Measurements from ENCODE around the gene FAM131B.

Gene FAM131B

DNA sequence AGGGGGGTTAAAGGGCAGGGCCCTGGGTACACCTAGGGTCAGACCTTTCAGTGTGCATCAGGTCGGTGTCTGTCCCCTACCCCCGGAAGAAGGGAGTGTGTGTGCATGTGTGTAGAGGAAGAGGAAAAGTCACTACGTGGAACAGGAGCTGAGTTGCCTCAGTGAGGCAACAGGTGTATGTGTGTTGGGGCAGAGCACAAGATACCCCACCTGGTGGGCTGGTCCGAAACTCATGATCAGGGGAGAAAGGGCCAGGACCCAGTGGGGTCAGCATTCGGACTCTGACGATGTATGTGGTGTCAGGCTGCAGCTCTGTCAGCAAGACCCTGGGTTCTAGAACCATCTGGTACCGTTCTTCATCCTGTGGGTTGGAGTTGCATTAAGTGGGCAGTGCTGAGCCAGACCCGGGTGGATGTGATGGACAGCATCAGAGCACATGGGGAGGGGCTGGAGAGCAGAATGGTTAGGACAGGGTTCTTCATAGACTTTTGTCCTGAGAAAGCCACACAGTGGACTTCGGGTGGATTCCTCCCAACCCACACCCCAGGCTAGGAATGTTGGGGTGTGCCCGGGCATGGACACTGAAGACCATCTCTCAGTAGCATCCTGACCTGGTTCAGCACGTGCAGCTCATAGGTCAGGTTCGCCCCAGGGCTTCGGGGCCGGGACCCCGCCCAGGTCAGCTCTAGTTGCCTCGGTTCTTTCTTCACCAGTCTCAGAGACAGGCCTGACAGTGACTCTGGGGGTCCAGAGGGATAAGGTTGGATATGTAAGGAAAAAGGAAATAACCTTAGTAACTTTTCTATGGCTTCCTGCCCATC is 35.4 kb upstream of the FAM131B start:
- Histone ChIP-seq H3F3A (ENCODE audit: control insufficient read depth, insufficient read depth) (no peaks in the 10 kb centered on the region), H3K9me2 (replicated peaks; ENCODE audit: control insufficient read depth, low read length) (no peaks in the 10 kb centered on the region), H3K4me1 (ENCODE audit: control insufficient read depth, low read length) (no peaks in the 10 kb centered on the region), H3K27me3 (ENCODE audit: control insufficient read depth, low read length) (peaks cover 10% of the 10 kb centered on the region; the same call in 1 of the 2 replicates), H3K9me3 (ENCODE audit: control insufficient read depth, insufficient read depth, low read length) (no peaks in the 10 kb centered on the region), H3K27ac (ENCODE audit: low read depth, low read length) (no peak overlapping the region), H4K20me1 (ENCODE audit: control insufficient read depth, insufficient read depth, low read depth, low read length) (no peaks in the 10 kb centered on the region), H3K4me3 (ENCODE audit: low read length) (no peak overlapping the region), H3K4me2 (ENCODE audit: low read length) (no peak overlapping the region), H3K79me2 (ENCODE audit: control insufficient read depth, low read length) (no peaks in the 10 kb centered on the region), H3K36me3 (ENCODE audit: control insufficient read depth, low read length) (no peaks in the 10 kb centered on the region)
- TF ChIP-seq, protein P1, sequence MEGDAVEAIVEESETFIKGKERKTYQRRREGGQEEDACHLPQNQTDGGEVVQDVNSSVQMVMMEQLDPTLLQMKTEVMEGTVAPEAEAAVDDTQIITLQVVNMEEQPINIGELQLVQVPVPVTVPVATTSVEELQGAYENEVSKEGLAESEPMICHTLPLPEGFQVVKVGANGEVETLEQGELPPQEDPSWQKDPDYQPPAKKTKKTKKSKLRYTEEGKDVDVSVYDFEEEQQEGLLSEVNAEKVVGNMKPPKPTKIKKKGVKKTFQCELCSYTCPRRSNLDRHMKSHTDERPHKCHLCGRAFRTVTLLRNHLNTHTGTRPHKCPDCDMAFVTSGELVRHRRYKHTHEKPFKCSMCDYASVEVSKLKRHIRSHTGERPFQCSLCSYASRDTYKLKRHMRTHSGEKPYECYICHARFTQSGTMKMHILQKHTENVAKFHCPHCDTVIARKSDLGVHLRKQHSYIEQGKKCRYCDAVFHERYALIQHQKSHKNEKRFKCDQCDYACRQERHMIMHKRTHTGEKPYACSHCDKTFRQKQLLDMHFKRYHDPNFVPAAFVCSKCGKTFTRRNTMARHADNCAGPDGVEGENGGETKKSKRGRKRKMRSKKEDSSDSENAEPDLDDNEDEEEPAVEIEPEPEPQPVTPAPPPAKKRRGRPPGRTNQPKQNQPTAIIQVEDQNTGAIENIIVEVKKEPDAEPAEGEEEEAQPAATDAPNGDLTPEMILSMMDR (IDR thresholded peaks at IDR 0.05; ENCODE audit: low read depth, low read length, poor library complexity, severe bottlenecking), result no peak
- no peak for TF ChIP-seq EZH2phosphoT487 (IDR thresholded peaks at IDR 0.05; ENCODE audit: borderline replicate concordance, low read length)

DNA sequence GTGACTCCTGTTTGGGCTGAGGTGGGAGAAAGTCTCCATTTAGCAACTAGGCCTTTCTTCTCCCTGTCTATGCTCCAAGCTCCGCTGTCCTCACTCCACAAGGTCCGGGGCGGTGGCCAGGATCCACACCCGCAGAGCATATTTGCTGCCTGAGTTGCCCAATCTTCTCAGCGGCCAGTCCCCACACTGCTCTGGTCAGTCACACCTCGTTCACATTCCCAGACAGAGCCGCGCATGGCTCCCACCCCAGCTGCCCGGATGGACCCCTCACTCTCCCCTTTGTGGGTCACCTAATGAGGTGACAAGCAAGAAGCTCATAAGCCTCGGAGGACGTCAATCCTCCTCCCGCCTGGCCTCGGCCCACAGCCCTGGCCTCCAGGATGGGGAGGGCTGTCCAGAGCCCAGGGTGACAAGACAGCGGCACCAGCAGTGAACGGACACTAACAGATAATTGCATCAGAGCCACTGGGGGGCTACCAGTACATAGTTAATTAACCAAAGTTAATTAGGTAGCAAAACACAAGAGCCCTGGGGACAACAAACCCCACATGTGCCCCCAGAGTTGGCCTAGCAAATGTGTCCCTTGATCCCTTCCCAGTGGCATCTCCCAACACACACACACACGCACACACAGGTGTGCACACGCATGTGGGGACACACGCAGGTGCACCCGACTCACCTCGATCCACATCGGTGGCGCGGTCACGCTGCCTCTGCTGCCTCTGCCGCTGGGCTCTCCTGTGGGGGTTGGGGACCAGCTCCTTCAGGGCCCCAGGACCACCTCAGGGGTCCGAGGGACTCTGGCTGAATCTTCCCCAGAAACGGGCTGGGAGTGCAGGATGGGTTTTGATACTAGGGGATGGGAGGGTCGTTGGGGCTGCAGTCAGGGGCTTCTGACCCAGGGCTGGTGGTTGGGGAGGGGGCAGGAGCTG is 34.4 kb upstream of the FAM131B start:
- Histone ChIP-seq H3F3A (ENCODE audit: control insufficient read depth, insufficient read depth) (no peaks in the 10 kb centered on the region), H4K20me1 (ENCODE audit: control insufficient read depth, insufficient read depth, low read depth, low read length) (no peaks in the 10 kb centered on the region), H3K9me3 (ENCODE audit: control insufficient read depth, insufficient read depth, low read length) (no peaks in the 10 kb centered on the region), H3K27me3 (ENCODE audit: control insufficient read depth, low read length) (peaks cover 3% of the 10 kb centered on the region; the same call in 1 of the 2 replicates), H3K27ac (ENCODE audit: low read depth, low read length) (no peak overlapping the region), H3K4me1 (ENCODE audit: control insufficient read depth, low read length) (no peaks in the 10 kb centered on the region), H3K4me3 (ENCODE audit: low read length) (no peak overlapping the region), H3K79me2 (ENCODE audit: control insufficient read depth, low read length) (no peaks in the 10 kb centered on the region), H3K9me2 (replicated peaks; ENCODE audit: control insufficient read depth, low read length) (no peaks in the 10 kb centered on the region), H3K4me2 (ENCODE audit: low read length) (no peak overlapping the region), H3K36me3 (ENCODE audit: control insufficient read depth, low read length) (no peaks in the 10 kb centered on the region)
- no peak for TF ChIP-seq EZH2phosphoT487 (IDR thresholded peaks at IDR 0.05; ENCODE audit: borderline replicate concordance, low read length)
- TF ChIP-seq, protein P1 (IDR thresholded peaks at IDR 0.05; ENCODE audit: low read depth, low read length, poor library complexity, severe bottlenecking), result no peak

DNA sequence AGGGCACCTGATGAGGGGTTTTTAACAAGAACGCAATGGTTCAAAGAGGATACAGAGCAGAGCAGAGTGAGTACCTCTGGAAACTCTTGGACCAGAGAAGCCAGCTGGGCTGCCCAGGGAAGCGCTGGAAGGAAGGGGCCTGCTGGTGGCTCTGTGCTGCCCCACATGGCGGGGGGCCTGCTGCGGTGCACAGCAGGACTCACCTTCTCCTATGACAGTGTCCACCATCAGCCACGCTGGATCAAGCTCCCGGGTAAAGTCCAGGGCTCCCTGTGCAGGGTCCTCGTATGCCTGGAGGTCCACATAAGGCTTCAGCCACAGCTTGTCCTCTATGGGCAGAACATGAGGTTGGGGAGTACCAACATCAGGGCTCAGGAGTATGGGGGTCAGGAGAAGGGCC is 33.7 kb upstream of the FAM131B start:
- Histone ChIP-seq H3K27me3 (ENCODE audit: control insufficient read depth, low read length) (no peaks in the 10 kb centered on the region), H3K9me3 (ENCODE audit: control insufficient read depth, insufficient read depth, low read length) (no peaks in the 10 kb centered on the region), H3K4me1 (ENCODE audit: control insufficient read depth, low read length) (no peaks in the 10 kb centered on the region), H3K9me2 (replicated peaks; ENCODE audit: control insufficient read depth, low read length) (no peaks in the 10 kb centered on the region), H3K4me3 (ENCODE audit: low read length) (no peak overlapping the region), H3F3A (ENCODE audit: control insufficient read depth, insufficient read depth) (no peaks in the 10 kb centered on the region), H3K4me2 (ENCODE audit: low read length) (no peak overlapping the region), H3K27ac (ENCODE audit: low read depth, low read length) (no peak overlapping the region), H4K20me1 (ENCODE audit: control insufficient read depth, insufficient read depth, low read depth, low read length) (no peaks in the 10 kb centered on the region), H3K36me3 (ENCODE audit: control insufficient read depth, low read length) (no peaks in the 10 kb centered on the region), H3K79me2 (ENCODE audit: control insufficient read depth, low read length) (no peaks in the 10 kb centered on the region)
- TF ChIP-seq EZH2phosphoT487 (IDR thresholded peaks at IDR 0.05; ENCODE audit: borderline replicate concordance, low read length), result no peak
- TF ChIP-seq, protein P1 (IDR thresholded peaks at IDR 0.05; ENCODE audit: low read depth, low read length, poor library complexity, severe bottlenecking), result no peak

Data from DOHH2 (cell line).